Peyer's patch (tissue), 4 donors: ENCODE data around the gene R3HDM4.

Experiments
- CTCF ChIP-seq, 6 experiments: fragments of 450-650 bp in 4 of 6; fragments of 200-600 bp in 2 of 6; sonication (generic) in 1 of 6; IDR thresholded peaks; one replicate each; pipeline ENCODE4 v1.5.1; 2017 to 2019; ENCODE audit warnings: antibody characterized with exemption in 6 of 6, mild to moderate bottlenecking in 3 of 6, moderate library complexity in 1 of 6
- POLR2A ChIP-seq, 2 donors: fragments of 450-650 bp; IDR thresholded peaks; one replicate each; pipeline ENCODE4 v1.5.1; 2017; ENCODE audit warnings: antibody characterized with exemption in 2 of 2, mild to moderate bottlenecking in 2 of 2, moderate library complexity in 2 of 2

GRCh38 chr19:936175-936546, 23.1 kb upstream of the R3HDM4 start:
- TF ChIP-seq CTCF (IDR thresholded peaks at IDR 0.05) (no peak), POLR2A (IDR thresholded peaks at IDR 0.05) (no peak)
